ENCODE data around the gene BMP6.

Gene BMP6

DNA sequence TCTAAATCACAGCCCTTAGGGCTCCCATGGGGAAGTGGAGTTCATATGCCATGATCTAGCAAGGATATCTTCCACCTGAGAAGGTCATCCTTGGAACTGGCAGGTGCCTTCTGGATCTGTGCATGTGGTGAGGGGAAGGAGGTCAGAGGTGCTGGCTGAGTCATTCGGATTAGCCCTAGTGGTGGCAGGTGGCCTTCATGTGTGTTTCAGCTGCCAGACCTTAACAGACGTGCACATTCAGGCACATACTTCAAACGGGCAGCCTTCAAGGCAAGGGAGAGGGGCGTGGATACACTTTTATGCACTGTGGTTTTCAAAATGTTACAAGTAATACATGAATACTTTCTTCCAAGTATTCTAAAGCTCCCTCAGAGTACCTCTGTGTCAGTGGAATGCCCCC, 51.2 kb downstream of the BMP6 start:
- H3K4me2 ChIP-seq (ENCODE audit: low read length), result no peak overlapping the region
- H3K36me3 ChIP-seq (ENCODE audit: insufficient read depth, low read length), result no peaks in the 10 kb centered on the region
- H3K4me1 ChIP-seq (ENCODE audit: control insufficient read depth, insufficient read depth, low read length), result no peaks in the 10 kb centered on the region
- peaks cover 27% of the 10 kb centered on the region for H3K27me3 ChIP-seq (ENCODE audit: control insufficient read depth, insufficient read depth, low read length)
- H3K4me3 ChIP-seq (ENCODE audit: low read length), result no peak overlapping the region
- no peaks in the 10 kb centered on the region for H3K9me3 ChIP-seq (replicated peaks; ENCODE audit: low read length)
- H3K9ac ChIP-seq (ENCODE audit: low read depth, low read length), result no peak overlapping the region

DNA sequence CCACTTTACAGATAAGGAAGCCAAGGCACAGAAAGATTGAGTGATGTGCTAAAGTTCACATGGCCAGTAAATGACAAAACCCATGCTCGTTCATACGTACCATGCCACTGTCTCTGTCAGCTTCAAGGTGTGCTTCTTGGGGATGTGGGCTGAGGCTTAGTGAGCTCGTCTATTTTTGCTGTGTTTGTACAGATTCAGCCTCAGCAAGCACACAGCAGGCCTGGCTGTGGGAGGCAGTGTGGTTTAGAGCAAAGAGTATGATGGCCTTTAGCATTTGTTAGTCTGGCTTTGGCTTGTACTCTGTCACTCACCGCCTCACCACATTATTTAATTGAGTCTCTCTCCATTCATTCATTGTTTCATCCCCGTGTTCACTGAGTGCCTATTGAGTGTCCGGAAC, 55.3 kb downstream of the BMP6 start:
- no peak overlapping the region for H3K4me3 ChIP-seq (ENCODE audit: low read length)
- peaks cover 33% of the 10 kb centered on the region for H3K27me3 ChIP-seq (ENCODE audit: control insufficient read depth, insufficient read depth, low read length)
- no peaks in the 10 kb centered on the region for H3K9me3 ChIP-seq (replicated peaks; ENCODE audit: low read length)
- H3K4me1 ChIP-seq (ENCODE audit: control insufficient read depth, insufficient read depth, low read length), result no peaks in the 10 kb centered on the region
- no peak overlapping the region for H3K9ac ChIP-seq (ENCODE audit: low read depth, low read length)
- no peaks in the 10 kb centered on the region for H3K36me3 ChIP-seq (ENCODE audit: insufficient read depth, low read length)
- H3K4me2 ChIP-seq (ENCODE audit: low read length), result no peak overlapping the region

DNA sequence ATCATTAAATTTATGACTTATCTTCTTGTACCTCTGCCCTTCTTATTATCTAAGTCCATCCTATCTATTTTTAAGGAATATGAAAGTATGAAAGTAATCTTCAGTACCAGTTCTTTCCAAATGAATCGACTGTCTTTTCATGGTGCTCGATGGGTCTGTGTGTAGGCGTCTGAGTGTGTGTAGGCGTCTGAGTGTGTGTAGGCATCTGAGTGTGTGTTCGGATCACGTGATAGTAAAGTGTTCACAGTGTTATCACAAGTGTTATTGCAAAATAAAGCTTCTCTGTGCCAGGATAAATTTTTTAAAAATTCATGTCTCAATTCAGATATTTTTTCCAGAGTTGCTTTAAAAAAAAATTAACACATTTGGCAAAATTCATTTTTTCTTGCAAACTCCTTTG, 58.3 kb downstream of the BMP6 start:
- H3K9ac ChIP-seq (ENCODE audit: low read depth, low read length), result no peak overlapping the region
- H3K4me2 ChIP-seq (ENCODE audit: low read length), result no peak overlapping the region
- H3K36me3 ChIP-seq (ENCODE audit: insufficient read depth, low read length), result no peaks in the 10 kb centered on the region
- peaks cover 9% of the 10 kb centered on the region for H3K4me1 ChIP-seq (ENCODE audit: control insufficient read depth, insufficient read depth, low read length)
- no peak overlapping the region for H3K4me3 ChIP-seq (ENCODE audit: low read length)
- H3K27me3 ChIP-seq (ENCODE audit: control insufficient read depth, insufficient read depth, low read length), result peaks cover 29% of the 10 kb centered on the region
- no peaks in the 10 kb centered on the region for H3K9me3 ChIP-seq (replicated peaks; ENCODE audit: low read length)

DNA sequence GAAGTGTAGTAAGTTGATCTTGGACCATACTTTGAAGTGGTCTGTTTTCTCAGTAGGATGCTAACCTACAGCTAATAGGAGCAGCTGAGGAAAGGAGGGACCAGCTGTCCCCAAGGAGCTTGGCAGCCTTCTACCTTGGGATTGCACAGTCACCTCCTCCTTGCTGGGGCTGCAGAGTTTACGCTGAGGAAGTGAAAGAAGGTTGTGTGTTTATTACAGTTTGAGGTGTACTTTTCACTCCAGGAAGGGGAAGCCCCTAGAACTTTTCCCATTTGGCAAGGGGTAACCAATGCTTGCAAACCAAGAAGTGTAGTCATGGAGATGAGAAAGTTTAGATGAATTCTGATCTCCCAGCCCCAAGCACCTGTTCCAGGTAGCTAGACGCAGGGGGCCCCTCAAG, 58.8 kb downstream of the BMP6 start:
- peaks cover 29% of the 10 kb centered on the region for H3K27me3 ChIP-seq (ENCODE audit: control insufficient read depth, insufficient read depth, low read length)
- H3K4me1 ChIP-seq (ENCODE audit: control insufficient read depth, insufficient read depth, low read length), result peaks cover 9% of the 10 kb centered on the region
- H3K4me3 ChIP-seq (ENCODE audit: low read length), result no peak overlapping the region
- no peaks in the 10 kb centered on the region for H3K36me3 ChIP-seq (ENCODE audit: insufficient read depth, low read length)
- no peak overlapping the region for H3K9ac ChIP-seq (ENCODE audit: low read depth, low read length)
- H3K9me3 ChIP-seq (replicated peaks; ENCODE audit: low read length), result no peaks in the 10 kb centered on the region
- no peak overlapping the region for H3K4me2 ChIP-seq (ENCODE audit: low read length)

DNA sequence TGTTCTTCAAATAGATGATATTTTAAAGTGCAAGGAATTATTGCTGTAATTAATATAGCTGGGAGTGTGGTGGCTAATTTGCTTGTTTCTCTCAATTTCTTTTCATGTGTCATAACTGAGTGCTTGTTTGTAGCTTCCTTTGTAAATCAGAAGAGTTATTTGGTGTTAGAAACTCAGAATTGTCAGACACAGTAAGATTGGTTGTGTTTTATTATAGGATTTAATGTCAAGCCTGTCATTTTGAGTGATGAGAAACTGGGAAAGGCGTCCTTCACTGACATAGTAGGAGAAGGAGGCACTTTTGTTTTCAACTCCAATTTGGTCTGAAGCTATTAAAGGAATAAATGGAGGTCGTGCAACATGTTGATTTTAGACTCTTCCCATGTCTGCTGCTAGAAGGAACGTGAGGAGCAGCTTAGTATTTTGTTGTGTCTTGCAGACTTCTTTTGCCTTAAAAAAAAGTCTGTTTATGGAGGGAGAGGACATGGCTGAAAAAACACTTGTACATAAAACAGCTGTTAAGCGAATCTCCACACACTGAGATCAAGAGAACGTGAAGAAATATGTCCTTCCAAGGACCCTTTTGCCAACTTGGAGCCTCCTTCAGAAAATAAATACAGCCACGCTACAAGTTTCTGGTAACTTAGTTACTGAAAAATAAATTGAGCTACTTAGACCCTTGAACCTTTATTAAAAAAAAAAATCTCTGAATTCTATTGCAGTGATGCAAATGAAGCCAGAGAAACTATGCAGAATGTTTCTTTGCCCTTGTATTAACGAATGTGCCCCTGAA, 59.5 kb downstream of the BMP6 start:
- Histone ChIP-seq H3K9me3 (replicated peaks; ENCODE audit: low read length) (no peaks in the 10 kb centered on the region), H3K4me3 (ENCODE audit: low read length) (no peak overlapping the region), H3K9ac (ENCODE audit: low read depth, low read length) (no peak overlapping the region), H3K36me3 (ENCODE audit: insufficient read depth, low read length) (no peaks in the 10 kb centered on the region), H3K27me3 (ENCODE audit: control insufficient read depth, insufficient read depth, low read length) (peaks cover 29% of the 10 kb centered on the region), H3K4me1 (ENCODE audit: control insufficient read depth, insufficient read depth, low read length) (peaks cover 9% of the 10 kb centered on the region), H3K4me2 (ENCODE audit: low read length) (no peak overlapping the region)

DNA sequence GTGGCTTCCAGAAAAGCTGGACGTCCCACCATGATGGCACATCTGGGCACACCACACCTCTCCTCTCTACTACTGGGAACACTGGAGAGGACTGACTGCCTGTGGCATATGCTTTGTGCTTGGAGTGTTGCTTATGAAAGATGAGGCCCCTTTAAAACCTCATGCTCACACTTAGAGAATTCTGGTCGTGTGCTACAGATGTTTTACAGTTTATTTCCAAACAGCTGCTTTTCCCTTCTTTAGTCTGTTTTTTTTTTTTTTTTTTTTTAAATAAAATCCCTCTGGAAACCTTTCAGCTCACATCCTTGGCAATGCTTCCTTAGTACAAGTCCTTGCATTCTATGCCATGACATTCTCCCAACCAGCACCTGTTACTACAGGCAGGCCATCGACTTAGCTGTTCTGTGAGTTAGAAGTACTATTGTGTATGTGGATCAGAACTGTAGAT, 60.3 kb downstream of the BMP6 start:
- Histone ChIP-seq H3K36me3 (ENCODE audit: insufficient read depth, low read length) (no peaks in the 10 kb centered on the region), H3K9ac (ENCODE audit: low read depth, low read length) (no peak overlapping the region), H3K4me3 (ENCODE audit: low read length) (no peak overlapping the region), H3K9me3 (replicated peaks; ENCODE audit: low read length) (no peaks in the 10 kb centered on the region), H3K4me2 (ENCODE audit: low read length) (no peak overlapping the region), H3K4me1 (ENCODE audit: control insufficient read depth, insufficient read depth, low read length) (peaks cover 9% of the 10 kb centered on the region), H3K27me3 (ENCODE audit: control insufficient read depth, insufficient read depth, low read length) (peaks cover 27% of the 10 kb centered on the region)

DNA sequence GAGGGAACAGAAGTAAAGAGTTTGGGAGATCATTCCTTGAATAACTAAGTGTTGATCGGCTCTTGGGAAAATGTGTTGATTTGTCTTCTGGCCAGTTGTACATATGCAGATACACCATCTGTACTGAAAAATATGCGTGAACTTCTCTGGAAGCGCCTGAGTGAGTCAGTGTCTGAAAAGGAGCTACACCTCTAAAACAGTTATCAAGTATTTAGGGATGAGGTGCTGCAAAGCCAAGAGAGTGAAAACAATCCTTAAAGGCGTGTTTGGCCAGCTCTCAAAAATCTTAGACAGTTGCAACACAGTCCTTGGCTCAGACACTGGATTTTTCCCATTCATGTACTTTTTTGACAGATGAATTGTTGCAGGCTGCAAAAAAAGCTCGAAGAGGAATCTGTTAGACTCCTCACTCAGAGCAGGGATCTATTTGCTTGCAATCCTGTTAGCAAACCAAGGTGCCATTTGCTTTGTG, 61.3 kb downstream of the BMP6 start:
- Histone ChIP-seq H3K9ac (ENCODE audit: low read depth, low read length) (no peak overlapping the region), H3K4me2 (ENCODE audit: low read length) (peak overlapping the region; percentile 16), H3K9me3 (replicated peaks; ENCODE audit: low read length) (no peaks in the 10 kb centered on the region), H3K27me3 (ENCODE audit: control insufficient read depth, insufficient read depth, low read length) (peaks cover 25% of the 10 kb centered on the region), H3K4me1 (ENCODE audit: control insufficient read depth, insufficient read depth, low read length) (peaks cover 9% of the 10 kb centered on the region), H3K4me3 (ENCODE audit: low read length) (no peak overlapping the region), H3K36me3 (ENCODE audit: insufficient read depth, low read length) (no peaks in the 10 kb centered on the region)

DNA sequence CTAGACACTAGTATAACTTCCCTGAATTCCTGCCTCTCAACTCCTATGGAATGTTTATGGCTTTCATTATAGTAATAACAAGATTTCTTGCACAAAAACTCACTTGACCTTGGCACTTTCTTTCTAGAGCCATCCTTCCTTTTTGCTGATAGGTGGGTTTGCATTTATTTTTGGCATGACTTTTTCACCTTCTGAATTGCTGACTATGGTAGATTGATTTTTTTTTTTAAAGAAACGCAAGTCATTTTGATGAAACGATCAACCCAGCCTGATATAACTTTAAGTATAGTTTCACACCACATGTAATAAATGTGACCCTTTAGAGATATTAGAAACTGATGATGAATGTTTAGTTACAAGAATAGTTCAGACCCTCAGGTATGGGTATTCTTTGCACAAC, 61.8 kb downstream of the BMP6 start:
- H3K9ac ChIP-seq (ENCODE audit: low read depth, low read length), result no peak overlapping the region
- peak overlapping the region; percentile 16 for H3K4me2 ChIP-seq (ENCODE audit: low read length)
- no peaks in the 10 kb centered on the region for H3K9me3 ChIP-seq (replicated peaks; ENCODE audit: low read length)
- no peaks in the 10 kb centered on the region for H3K36me3 ChIP-seq (ENCODE audit: insufficient read depth, low read length)
- peaks cover 9% of the 10 kb centered on the region for H3K4me1 ChIP-seq (ENCODE audit: control insufficient read depth, insufficient read depth, low read length)
- H3K27me3 ChIP-seq (ENCODE audit: control insufficient read depth, insufficient read depth, low read length), result peaks cover 28% of the 10 kb centered on the region
- H3K4me3 ChIP-seq (ENCODE audit: low read length), result no peak overlapping the region

DNA sequence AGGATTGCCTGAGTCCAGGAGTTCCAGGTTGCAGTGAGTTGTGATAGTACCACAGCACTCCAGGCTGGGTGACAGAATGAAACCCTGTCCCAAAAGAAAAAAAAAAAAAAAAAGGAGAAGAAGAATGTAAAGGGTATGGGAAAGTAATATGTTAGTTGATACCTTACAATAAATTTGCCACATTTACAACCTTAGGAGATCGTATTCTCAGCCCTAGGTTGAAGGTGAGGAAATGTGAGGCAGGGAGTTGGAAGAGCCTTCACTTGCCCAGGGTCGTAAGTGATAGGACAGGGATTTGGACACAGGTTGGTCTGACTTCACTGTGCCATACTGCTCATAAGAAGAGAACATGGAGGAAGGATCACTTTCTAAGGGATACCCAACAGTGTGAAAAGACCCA, 68.6 kb downstream of the BMP6 start:
- H3K27me3 ChIP-seq (ENCODE audit: control insufficient read depth, insufficient read depth, low read length), result peaks cover 21% of the 10 kb centered on the region
- H3K4me3 ChIP-seq (ENCODE audit: low read length), result no peak overlapping the region
- no peak overlapping the region for H3K9ac ChIP-seq (ENCODE audit: low read depth, low read length)
- no peaks in the 10 kb centered on the region for H3K4me1 ChIP-seq (ENCODE audit: control insufficient read depth, insufficient read depth, low read length)
- no peaks in the 10 kb centered on the region for H3K9me3 ChIP-seq (replicated peaks; ENCODE audit: low read length)
- H3K4me2 ChIP-seq (ENCODE audit: low read length), result no peak overlapping the region
- H3K36me3 ChIP-seq (ENCODE audit: insufficient read depth, low read length), result no peaks in the 10 kb centered on the region

DNA sequence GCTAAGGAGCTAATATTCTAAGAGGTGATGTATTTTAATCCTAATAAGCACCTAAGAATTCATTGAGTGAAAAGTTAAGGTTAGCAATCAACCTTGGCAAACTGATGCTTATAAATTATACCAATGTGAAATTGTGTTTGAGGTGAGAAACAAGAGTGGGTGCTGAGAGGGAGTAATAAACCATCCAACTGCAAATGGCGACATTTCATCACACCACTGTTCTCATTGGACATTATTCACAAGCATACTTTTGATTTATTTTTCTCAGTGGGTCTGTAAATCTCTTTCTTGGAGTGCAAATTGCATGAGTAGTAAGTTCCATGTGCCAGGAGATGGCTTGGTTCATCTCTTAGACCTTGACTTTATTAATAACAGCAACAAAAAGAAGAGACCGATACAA, 71.5 kb downstream of the BMP6 start:
- no peaks in the 10 kb centered on the region for H3K4me1 ChIP-seq (ENCODE audit: control insufficient read depth, insufficient read depth, low read length)
- no peak overlapping the region for H3K9ac ChIP-seq (ENCODE audit: low read depth, low read length)
- no peaks in the 10 kb centered on the region for H3K36me3 ChIP-seq (ENCODE audit: insufficient read depth, low read length)
- no peak overlapping the region for H3K4me2 ChIP-seq (ENCODE audit: low read length)
- H3K4me3 ChIP-seq (ENCODE audit: low read length), result no peak overlapping the region
- no peaks in the 10 kb centered on the region for H3K9me3 ChIP-seq (replicated peaks; ENCODE audit: low read length)
- peaks cover 18% of the 10 kb centered on the region for H3K27me3 ChIP-seq (ENCODE audit: control insufficient read depth, insufficient read depth, low read length)

DNA sequence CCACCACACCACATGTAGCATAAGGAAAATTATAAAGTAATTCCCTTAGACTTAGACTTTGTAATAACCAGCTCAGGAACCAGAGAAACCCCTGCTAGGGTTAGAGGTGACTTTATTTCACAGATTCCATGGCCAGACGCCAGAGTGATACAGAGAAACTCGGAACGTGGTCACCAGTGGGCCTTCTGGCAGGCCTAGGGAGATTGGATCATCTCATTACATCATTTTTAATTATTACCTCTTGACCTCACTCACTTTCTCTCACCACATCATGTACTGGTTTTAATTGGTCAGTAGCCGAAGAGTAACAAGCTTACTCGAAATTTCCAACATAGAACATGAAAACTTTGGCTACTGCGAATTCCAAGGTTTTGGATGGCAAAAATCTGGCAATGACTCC, 72.9 kb downstream of the BMP6 start:
- Histone ChIP-seq H3K27me3 (ENCODE audit: control insufficient read depth, insufficient read depth, low read length) (peaks cover 12% of the 10 kb centered on the region), H3K4me2 (ENCODE audit: low read length) (no peak overlapping the region), H3K36me3 (ENCODE audit: insufficient read depth, low read length) (no peaks in the 10 kb centered on the region), H3K9me3 (replicated peaks; ENCODE audit: low read length) (no peaks in the 10 kb centered on the region), H3K4me3 (ENCODE audit: low read length) (no peak overlapping the region), H3K4me1 (ENCODE audit: control insufficient read depth, insufficient read depth, low read length) (no peaks in the 10 kb centered on the region), H3K9ac (ENCODE audit: low read depth, low read length) (no peak overlapping the region)

DNA sequence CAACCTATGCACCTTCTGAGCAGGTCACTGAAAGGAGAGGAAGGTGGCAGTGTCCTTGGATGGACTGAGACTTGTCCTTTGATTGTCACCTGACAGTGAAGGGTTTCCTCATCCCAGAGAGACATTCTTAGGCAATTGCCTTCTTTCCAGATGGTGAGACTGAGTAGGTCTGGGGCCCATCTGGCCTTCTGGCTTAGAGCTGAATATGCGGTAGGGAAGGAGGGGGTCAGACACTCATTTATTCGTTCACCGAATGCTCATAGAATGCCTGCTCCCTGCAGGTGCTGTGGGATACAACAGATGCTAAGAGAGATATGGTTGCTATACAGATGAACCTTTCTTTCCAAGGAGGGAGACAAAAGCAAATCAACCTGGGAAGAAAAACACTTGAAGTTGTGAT, 76.8 kb downstream of the BMP6 start:
- no peaks in the 10 kb centered on the region for H3K4me1 ChIP-seq (ENCODE audit: control insufficient read depth, insufficient read depth, low read length)
- no peaks in the 10 kb centered on the region for H3K9me3 ChIP-seq (replicated peaks; ENCODE audit: low read length)
- H3K4me3 ChIP-seq (ENCODE audit: low read length), result no peak overlapping the region
- H3K4me2 ChIP-seq (ENCODE audit: low read length), result no peak overlapping the region
- no peaks in the 10 kb centered on the region for H3K36me3 ChIP-seq (ENCODE audit: insufficient read depth, low read length)
- peaks cover 11% of the 10 kb centered on the region for H3K27me3 ChIP-seq (ENCODE audit: control insufficient read depth, insufficient read depth, low read length)
- no peak overlapping the region for H3K9ac ChIP-seq (ENCODE audit: low read depth, low read length)
